ENCODE measurements around the gene SIAH1. TPM values are rescaled to one million over a fixed set of nuclear protein-coding genes. Genes with fewer than 3 reads are reported as not detected.

SIAH1 gene
- total and polyA plus RNA-seq, 2 of the 8 experiments (the other 6 are each of a cell fraction or from before 2014, with no cell fraction given): 19.5 to 33.9 TPM

DNA sequence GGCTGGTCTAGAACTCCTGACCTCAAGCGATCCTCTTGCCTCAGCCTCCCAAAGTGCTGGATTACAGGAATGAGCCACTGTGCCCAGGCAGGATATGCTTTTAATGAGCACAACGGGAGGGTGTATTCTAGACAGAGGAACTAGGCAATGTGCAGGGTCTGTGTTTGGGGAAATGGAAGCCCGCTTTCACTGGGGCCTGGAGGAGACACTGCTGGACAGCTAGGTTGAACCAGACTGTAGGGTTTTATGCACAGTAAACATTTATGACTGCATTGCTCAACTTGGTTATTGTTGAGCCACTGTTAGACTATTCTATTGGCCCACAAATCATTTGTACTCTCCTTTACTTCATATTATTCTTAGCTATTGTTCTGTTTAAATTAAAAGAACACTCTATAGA, 10.2 kb upstream of the SIAH1 start (continued):
- TF ChIP-seq, protein P1, sequence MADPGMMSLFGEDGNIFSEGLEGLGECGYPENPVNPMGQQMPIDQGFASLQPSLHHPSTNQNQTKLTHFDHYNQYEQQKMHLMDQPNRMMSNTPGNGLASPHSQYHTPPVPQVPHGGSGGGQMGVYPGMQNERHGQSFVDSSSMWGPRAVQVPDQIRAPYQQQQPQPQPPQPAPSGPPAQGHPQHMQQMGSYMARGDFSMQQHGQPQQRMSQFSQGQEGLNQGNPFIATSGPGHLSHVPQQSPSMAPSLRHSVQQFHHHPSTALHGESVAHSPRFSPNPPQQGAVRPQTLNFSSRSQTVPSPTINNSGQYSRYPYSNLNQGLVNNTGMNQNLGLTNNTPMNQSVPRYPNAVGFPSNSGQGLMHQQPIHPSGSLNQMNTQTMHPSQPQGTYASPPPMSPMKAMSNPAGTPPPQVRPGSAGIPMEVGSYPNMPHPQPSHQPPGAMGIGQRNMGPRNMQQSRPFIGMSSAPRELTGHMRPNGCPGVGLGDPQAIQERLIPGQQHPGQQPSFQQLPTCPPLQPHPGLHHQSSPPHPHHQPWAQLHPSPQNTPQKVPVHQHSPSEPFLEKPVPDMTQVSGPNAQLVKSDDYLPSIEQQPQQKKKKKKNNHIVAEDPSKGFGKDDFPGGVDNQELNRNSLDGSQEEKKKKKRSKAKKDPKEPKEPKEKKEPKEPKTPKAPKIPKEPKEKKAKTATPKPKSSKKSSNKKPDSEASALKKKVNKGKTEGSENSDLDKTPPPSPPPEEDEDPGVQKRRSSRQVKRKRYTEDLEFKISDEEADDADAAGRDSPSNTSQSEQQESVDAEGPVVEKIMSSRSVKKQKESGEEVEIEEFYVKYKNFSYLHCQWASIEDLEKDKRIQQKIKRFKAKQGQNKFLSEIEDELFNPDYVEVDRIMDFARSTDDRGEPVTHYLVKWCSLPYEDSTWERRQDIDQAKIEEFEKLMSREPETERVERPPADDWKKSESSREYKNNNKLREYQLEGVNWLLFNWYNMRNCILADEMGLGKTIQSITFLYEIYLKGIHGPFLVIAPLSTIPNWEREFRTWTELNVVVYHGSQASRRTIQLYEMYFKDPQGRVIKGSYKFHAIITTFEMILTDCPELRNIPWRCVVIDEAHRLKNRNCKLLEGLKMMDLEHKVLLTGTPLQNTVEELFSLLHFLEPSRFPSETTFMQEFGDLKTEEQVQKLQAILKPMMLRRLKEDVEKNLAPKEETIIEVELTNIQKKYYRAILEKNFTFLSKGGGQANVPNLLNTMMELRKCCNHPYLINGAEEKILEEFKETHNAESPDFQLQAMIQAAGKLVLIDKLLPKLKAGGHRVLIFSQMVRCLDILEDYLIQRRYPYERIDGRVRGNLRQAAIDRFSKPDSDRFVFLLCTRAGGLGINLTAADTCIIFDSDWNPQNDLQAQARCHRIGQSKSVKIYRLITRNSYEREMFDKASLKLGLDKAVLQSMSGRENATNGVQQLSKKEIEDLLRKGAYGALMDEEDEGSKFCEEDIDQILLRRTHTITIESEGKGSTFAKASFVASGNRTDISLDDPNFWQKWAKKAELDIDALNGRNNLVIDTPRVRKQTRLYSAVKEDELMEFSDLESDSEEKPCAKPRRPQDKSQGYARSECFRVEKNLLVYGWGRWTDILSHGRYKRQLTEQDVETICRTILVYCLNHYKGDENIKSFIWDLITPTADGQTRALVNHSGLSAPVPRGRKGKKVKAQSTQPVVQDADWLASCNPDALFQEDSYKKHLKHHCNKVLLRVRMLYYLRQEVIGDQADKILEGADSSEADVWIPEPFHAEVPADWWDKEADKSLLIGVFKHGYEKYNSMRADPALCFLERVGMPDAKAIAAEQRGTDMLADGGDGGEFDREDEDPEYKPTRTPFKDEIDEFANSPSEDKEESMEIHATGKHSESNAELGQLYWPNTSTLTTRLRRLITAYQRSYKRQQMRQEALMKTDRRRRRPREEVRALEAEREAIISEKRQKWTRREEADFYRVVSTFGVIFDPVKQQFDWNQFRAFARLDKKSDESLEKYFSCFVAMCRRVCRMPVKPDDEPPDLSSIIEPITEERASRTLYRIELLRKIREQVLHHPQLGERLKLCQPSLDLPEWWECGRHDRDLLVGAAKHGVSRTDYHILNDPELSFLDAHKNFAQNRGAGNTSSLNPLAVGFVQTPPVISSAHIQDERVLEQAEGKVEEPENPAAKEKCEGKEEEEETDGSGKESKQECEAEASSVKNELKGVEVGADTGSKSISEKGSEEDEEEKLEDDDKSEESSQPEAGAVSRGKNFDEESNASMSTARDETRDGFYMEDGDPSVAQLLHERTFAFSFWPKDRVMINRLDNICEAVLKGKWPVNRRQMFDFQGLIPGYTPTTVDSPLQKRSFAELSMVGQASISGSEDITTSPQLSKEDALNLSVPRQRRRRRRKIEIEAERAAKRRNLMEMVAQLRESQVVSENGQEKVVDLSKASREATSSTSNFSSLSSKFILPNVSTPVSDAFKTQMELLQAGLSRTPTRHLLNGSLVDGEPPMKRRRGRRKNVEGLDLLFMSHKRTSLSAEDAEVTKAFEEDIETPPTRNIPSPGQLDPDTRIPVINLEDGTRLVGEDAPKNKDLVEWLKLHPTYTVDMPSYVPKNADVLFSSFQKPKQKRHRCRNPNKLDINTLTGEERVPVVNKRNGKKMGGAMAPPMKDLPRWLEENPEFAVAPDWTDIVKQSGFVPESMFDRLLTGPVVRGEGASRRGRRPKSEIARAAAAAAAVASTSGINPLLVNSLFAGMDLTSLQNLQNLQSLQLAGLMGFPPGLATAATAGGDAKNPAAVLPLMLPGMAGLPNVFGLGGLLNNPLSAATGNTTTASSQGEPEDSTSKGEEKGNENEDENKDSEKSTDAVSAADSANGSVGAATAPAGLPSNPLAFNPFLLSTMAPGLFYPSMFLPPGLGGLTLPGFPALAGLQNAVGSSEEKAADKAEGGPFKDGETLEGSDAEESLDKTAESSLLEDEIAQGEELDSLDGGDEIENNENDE (IDR thresholded peaks at IDR 0.05; ENCODE audit: insufficient replicate concordance, low read length): no peak
- no peak for TF ChIP-seq SIN3A (conservative IDR thresholded peaks at IDR 0.05 in 1 of 2, IDR thresholded peaks at IDR 0.05 in 1 of 2; ENCODE audit: low read depth in 1 of 2, low read length in 2 of 2)
- no peak for TF ChIP-seq CBX5 (IDR thresholded peaks at IDR 0.05; ENCODE audit: low read depth, low read length)
- no peak for TF ChIP-seq FOSL1 (IDR thresholded peaks at IDR 0.05; ENCODE audit: insufficient read depth, low read depth, low read length)
- TF ChIP-seq RAD21 (IDR thresholded peaks at IDR 0.05 in 1 of 2, conservative IDR thresholded peaks at IDR 0.05 in 1 of 2; ENCODE audit: low read depth in 2 of 2, low read length in 2 of 2): no peak
- no peak for TF ChIP-seq KDM4A (IDR thresholded peaks at IDR 0.05; ENCODE audit: low read depth, low read length, severe bottlenecking)

Measured in H1 (cell line).